UCSD-AML1 (cell line): Measurements from ENCODE around the gene ARHGAP31.

Experiments used
- DNase-seq: peaks from one replicate; lab custom pipeline; 2025; ENCODE audit not compliant: unreplicated experiment; lab: John Stamatoyannopoulos, UW

The ARHGAP31 gene

GRCh38 chr3:119375106-119375505 lies 80.9 kb downstream of the ARHGAP31 start:
- DNase-seq, result no peak

- no peak for DNase-seq
These were observed 81.3 kb downstream of the ARHGAP31 start for GRCh38 chr3:119375510-119375909.

- DNase-seq, result no peak
These were observed 82.6 kb downstream of the ARHGAP31 start for GRCh38 chr3:119376758-119377157.

GRCh38 chr3:119378259-119378803 lies 84.1 kb downstream of the ARHGAP31 start:
- no peak for DNase-seq

GRCh38 chr3:119380697-119381096 lies 86.5 kb downstream of the ARHGAP31 start:
- DNase-seq, result no peak

GRCh38 chr3:119382134-119382533 lies 88.0 kb downstream of the ARHGAP31 start:
- no peak for DNase-seq

GRCh38 chr3:119388577-119388976 lies 94.4 kb downstream of the ARHGAP31 start:
- no peak for DNase-seq

GRCh38 chr3:119395923-119396358 lies 101.8 kb downstream of the ARHGAP31 start:
- DNase-seq, result no peak

- no peak for DNase-seq
These were observed 102.7 kb downstream of the ARHGAP31 start for GRCh38 chr3:119396870-119397269.

- DNase-seq, result no peak
These were observed 106.3 kb downstream of the ARHGAP31 start for GRCh38 chr3:119400466-119400865.

- no peak for DNase-seq
These were observed 106.9 kb downstream of the ARHGAP31 start for GRCh38 chr3:119401069-119401468.

- DNase-seq, result no peak
These were observed 107.6 kb downstream of the ARHGAP31 start for GRCh38 chr3:119401503-119402440.

- no peak for DNase-seq
These were observed 108.6 kb downstream of the ARHGAP31 start for GRCh38 chr3:119402791-119403190.

- no peak for DNase-seq
These were observed 109.0 kb downstream of the ARHGAP31 start for GRCh38 chr3:119403201-119403600.

GRCh38 chr3:119405315-119405714 lies 111.1 kb downstream of the ARHGAP31 start:
- DNase-seq, result no peak

GRCh38 chr3:119408243-119408950 lies 114.2 kb downstream of the ARHGAP31 start:
- no peak for DNase-seq

GRCh38 chr3:119409844-119410243 lies 115.7 kb downstream of the ARHGAP31 start:
- DNase-seq, result no peak

GRCh38 chr3:119413603-119414280 lies 119.6 kb downstream of the ARHGAP31 start:
- DNase-seq, result no peak

- no peak for DNase-seq
These were observed 122.7 kb downstream of the ARHGAP31 start for GRCh38 chr3:119416873-119417272.

- no peak for DNase-seq
These were observed 123.8 kb downstream of the ARHGAP31 start for GRCh38 chr3:119417771-119418512.
